Subcutaneous adipose tissue (tissue), 4 donors: ENCODE results near the gene DOK5. TPM values are rescaled to one million over a fixed set of nuclear protein-coding genes. Genes with fewer than 3 reads are reported as not detected.

Source experiments
- CTCF ChIP-seq: fragments of 450-650 bp; IDR thresholded peaks from one replicate; pipeline ENCODE4 v1.5.1; 2016; ENCODE audit warnings: low read depth, mild to moderate bottlenecking, control low read depth, antibody characterized with exemption, moderate library complexity
- total RNA-seq, 4 donors: library from RNA; depleted of rRNA; stranded (reverse); fragments of >200 nt; gene quantifications; one replicate each; pipeline ENCODE4 v1.1.0, GENCODE V29; 2016

Gene DOK5
- total RNA-seq, 4 donors from 2014 or later = 0.82 to 2.6 (median 1.7) TPM

DNA sequence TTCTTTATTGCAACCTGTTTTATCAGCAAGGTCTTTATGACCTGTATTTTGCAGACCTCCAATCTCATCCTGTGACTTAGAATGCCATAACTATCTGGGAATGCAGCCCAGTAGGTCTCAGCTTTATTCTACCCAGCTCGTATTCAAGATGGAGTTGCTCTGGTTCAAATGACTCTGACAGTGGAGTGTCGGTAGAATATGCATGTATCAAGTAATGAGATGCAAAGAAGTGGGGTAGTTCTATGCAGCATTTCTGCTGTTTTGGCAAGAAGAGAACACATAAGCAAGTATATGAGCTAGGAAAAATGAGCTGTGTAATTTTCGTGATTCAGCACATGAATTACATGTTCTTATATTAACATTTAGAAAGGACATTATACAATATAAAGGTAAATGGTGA, 185.9 kb downstream of the DOK5 start:
- TF ChIP-seq CTCF = no peak

DNA sequence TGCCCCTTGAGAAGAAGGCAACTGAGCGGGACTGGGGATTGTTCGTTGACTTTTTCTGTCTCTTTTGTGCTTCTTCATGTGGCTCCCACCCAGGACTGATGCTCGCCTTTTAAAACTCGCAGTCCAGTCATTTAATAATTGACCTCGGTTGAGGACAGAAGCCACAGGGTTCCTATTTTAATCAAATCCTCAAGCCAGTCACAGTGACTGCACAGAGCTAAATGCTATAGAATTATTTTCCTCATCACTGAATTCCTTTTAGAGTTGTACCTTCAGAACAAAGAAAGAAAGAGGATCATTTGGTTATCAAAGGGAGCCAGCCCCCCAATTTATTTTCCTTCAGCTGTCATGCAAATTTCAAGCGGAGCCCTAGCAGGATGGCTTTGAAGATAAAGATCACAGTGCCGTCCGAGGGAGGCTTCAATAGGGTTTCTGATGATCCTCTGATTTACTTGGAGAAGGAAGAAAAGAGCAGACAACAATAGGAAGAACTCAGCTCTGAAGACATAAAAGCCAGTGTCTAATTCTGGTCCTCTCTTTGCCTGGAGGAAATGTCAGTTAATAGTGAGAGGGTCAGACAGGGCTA, 186.6 kb downstream of the DOK5 start:
- no peak for TF ChIP-seq CTCF

DNA sequence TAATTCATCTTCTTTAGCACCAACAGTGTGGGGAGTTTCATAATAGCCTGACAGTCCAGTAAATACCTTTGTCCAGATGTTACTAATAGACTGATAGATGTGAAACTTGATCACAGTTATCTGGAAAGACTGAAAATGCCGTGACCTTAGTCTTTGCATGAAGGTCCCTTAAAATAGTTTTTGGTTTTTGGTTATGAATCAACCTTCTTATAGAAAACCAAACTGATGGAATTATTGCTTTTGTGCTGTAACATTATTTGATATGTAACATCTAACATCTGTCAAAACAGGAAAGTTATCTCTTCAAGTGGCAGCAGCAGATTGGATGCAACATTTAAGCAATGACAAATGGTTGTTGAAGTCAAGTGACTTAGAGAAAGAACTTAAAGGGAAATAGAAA, 190.4 kb downstream of the DOK5 start:
- no peak for TF ChIP-seq CTCF

DNA sequence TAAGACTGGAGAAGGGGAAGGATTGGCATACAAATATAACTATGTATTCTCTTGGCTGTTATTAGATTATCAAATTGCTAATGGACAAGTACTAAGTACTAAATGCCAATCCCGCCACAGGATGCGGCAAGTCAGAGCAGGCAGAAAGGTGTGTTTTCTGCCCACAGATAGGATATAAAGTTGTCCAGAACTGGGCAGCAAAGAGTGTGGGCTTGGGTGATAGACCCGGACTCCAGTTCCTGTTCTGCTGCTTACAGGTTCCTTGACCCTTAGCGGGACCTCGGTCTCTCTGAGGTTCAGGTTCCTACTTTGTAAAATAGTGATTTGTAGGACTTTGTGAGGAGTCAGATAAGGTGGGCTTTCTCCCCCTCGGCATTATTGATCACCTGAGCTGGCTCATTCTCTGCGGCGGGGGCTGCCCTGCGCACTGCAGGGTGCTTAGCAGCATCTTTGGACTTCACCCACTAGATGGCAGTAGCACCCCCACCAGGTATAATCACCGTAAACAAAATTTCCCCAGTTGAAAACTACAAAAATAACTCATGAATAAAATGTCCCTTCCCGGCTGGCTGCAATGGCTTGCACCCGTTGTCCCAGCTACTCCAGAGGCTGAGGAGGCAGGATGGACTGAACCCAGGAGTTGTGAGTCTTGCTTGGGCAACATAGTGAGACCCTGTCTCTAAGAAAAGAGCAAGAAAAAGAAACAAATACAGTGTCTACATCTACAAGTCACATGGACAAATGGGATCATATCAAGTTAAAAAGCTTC, 193.1 kb downstream of the DOK5 start:
- no peak for TF ChIP-seq CTCF

- peak; percentile 71 for TF ChIP-seq CTCF
Observed at GRCh38 chr20:54669040-54669363, 193.6 kb downstream of the DOK5 start.

DNA sequence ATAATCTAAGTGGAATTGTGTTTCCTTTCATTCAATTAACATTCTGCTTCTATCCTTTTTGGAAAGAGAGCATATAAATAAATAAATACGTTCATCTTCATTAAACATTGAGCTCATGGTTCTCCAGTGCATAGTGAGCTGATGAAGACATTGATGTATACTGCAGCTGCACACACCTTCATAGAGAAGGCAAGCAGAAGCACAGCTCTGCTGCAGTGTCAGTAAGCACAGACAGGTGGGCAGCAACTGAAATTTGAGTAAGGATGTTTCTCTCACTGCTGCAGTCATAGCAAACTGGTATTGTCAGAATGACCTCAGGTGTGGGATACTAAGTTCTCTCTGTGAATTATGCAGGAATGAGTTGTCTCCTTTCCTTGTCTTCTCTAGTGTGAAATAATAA, 202.9 kb downstream of the DOK5 start:
- no peak for TF ChIP-seq CTCF

DNA sequence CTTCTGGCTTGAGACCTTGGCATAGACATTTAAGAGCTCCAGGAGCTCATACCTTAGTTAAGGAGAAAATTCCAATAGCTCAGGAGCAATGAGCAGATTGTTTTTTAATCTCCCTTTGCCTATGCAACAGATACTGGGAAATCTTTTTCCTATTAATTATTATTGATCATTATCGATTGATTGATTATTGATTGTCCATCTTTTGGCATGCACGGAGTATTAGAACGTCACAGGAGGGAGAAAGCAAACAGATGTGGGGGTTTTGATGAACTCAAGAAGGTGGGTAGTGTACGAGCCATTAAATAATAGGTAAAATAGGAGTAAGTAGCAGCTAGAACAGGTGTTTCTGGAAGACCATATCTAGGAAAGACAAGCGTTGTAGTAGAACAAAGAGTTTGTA, 205.0 kb downstream of the DOK5 start:
- no peak for TF ChIP-seq CTCF
